ENCODE results near the gene TLR2.

Gene TLR2

GRCh38 chr4:153728151-153728550 is 44.1 kb downstream of the TLR2 start:
- in situ Hi-C loops (cut with MboI; ENCODE audit: low sequenced_read_pairs) = loop anchor here (25.0 kb wide), 1 partner anchor 91 kb away; no protein-coding TSS in a partner anchor

- in situ Hi-C loops (cut with MboI; ENCODE audit: low sequenced_read_pairs) = loop anchor here (25.0 kb wide), 1 partner anchor 91 kb away; no protein-coding TSS in a partner anchor
These were observed 44.6 kb downstream of the TLR2 start for GRCh38 chr4:153728660-153729059.

GRCh38 chr4:153729895-153730294 is 45.8 kb downstream of the TLR2 start:
- in situ Hi-C loops (cut with MboI; ENCODE audit: low sequenced_read_pairs) = loop anchor here (25.0 kb wide), 1 partner anchor 93 kb away; no protein-coding TSS in a partner anchor

GRCh38 chr4:153731239-153731638 is 47.2 kb downstream of the TLR2 start:
- in situ Hi-C loops (cut with MboI; ENCODE audit: low sequenced_read_pairs) = loop anchor here (25.0 kb wide), 1 partner anchor 94 kb away; no protein-coding TSS in a partner anchor

GRCh38 chr4:153733751-153734448 is 49.8 kb downstream of the TLR2 start:
- in situ Hi-C loops (cut with MboI; ENCODE audit: low sequenced_read_pairs) = loop anchor here (25.0 kb wide), 1 partner anchor 97 kb away; no protein-coding TSS in a partner anchor

- in situ Hi-C loops (cut with MboI; ENCODE audit: low sequenced_read_pairs) = loop anchor here (25.0 kb wide), 1 partner anchor 99 kb away; no protein-coding TSS in a partner anchor
These were observed 51.9 kb downstream of the TLR2 start for GRCh38 chr4:153735906-153736461.

- in situ Hi-C loops (cut with MboI; ENCODE audit: low sequenced_read_pairs) = loop anchor here (25.0 kb wide), 1 partner anchor 104 kb away; no protein-coding TSS in a partner anchor
These were observed 57.5 kb downstream of the TLR2 start for GRCh38 chr4:153741541-153741940.

- in situ Hi-C loops (cut with MboI; ENCODE audit: low sequenced_read_pairs) = loop anchor here (25.0 kb wide), 1 partner anchor 108 kb away; no protein-coding TSS in a partner anchor
These were observed 61.6 kb downstream of the TLR2 start for GRCh38 chr4:153745651-153746050.

- in situ Hi-C loops (cut with MboI; ENCODE audit: low sequenced_read_pairs) = loop anchor here (25.0 kb wide), 1 partner anchor 110 kb away; no protein-coding TSS in a partner anchor
These were observed 63.4 kb downstream of the TLR2 start for GRCh38 chr4:153747406-153747955.

- in situ Hi-C loops (cut with MboI; ENCODE audit: low sequenced_read_pairs) = loop anchor here (25.0 kb wide), 1 partner anchor 111 kb away; no protein-coding TSS in a partner anchor
These were observed 64.3 kb downstream of the TLR2 start for GRCh38 chr4:153748378-153748777.

GRCh38 chr4:153750197-153750817 is 66.2 kb downstream of the TLR2 start:
- in situ Hi-C loops (cut with MboI; ENCODE audit: low sequenced_read_pairs) = no loop called here

- in situ Hi-C loops (cut with MboI; ENCODE audit: low sequenced_read_pairs) = no loop called here
These were observed 71.1 kb downstream of the TLR2 start for GRCh38 chr4:153755186-153755585.
